Tibial nerve (tissue), 3 donors: ENCODE results near the gene NEGR1.

Experiments
- POLR2A ChIP-seq, 2 donors: fragments of 450-650 bp; IDR thresholded peaks; one replicate each; pipeline ENCODE4 v1.6.1; 2017; ENCODE audit warnings: antibody characterized with exemption in 2 of 2, mild to moderate bottlenecking in 2 of 2, moderate library complexity in 2 of 2
- TF ChIP-seq, protein P1 (sequence below), 5 experiments: fragments of 200-600 bp in 3 of 5; fragments of 450-650 bp in 2 of 5; sonication (generic) in 3 of 5; IDR thresholded peaks; one replicate each; pipeline ENCODE4 v1.5.1; 2016 to 2019; ENCODE audit warnings: antibody characterized with exemption in 5 of 5, mild to moderate bottlenecking in 3 of 5, moderate library complexity in 2 of 5

DNA sequence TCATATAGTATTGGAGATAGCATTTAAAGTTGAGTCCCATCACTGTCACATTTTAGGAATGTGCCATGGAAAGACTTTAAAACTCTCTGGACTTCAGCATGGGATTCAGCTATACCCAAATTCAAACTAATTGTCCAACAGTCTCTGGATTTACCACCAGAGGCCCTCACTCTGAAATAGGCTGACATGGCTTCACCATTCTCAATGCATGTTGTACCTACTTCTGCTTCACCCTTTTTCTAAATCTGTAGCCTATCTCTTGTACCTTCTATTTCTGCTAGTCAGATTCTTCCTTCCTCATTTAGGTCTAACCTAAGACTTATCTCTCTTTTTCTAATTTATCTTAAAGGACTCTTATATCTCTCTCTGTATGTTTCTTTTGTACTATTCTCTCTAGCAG lies 688.8 kb downstream of the NEGR1 start:
- TF ChIP-seq, protein P1, sequence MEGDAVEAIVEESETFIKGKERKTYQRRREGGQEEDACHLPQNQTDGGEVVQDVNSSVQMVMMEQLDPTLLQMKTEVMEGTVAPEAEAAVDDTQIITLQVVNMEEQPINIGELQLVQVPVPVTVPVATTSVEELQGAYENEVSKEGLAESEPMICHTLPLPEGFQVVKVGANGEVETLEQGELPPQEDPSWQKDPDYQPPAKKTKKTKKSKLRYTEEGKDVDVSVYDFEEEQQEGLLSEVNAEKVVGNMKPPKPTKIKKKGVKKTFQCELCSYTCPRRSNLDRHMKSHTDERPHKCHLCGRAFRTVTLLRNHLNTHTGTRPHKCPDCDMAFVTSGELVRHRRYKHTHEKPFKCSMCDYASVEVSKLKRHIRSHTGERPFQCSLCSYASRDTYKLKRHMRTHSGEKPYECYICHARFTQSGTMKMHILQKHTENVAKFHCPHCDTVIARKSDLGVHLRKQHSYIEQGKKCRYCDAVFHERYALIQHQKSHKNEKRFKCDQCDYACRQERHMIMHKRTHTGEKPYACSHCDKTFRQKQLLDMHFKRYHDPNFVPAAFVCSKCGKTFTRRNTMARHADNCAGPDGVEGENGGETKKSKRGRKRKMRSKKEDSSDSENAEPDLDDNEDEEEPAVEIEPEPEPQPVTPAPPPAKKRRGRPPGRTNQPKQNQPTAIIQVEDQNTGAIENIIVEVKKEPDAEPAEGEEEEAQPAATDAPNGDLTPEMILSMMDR (IDR thresholded peaks at IDR 0.05): no peak
- no peak for TF ChIP-seq POLR2A (IDR thresholded peaks at IDR 0.05)
